CD14-positive monocyte (primary cell): ENCODE measurements around the gene KRTAP4-7. TPM values are rescaled to one million over a fixed set of nuclear protein-coding genes. Genes with fewer than 3 reads are reported as not detected.

Experiments used
- DNase-seq, 3 donors: peaks; one replicate each; pipeline ENCODE4 v3.0.0-alpha.2; 2011 to 2022
- H2AFZ ChIP-seq: 2 replicates; pipeline ENCODE4 v1.6.0; 2012; ENCODE audit warnings: mild to moderate bottlenecking, low read depth, low read length, inconsistent platforms; ENCODE audit not compliant: insufficient read depth, poor library complexity, severe bottlenecking
- H3K27ac ChIP-seq, 2 donors: 1 replicate in 1 of 2; 2 replicates in 1 of 2; pipeline ENCODE4 v1.5.1; 2012 to 2013; ENCODE audit warnings: low read length in 2 of 2, control low read depth in 1 of 2, inconsistent platforms in 1 of 2, low read depth in 1 of 2, mild to moderate bottlenecking in 1 of 2
- H3K27me3 ChIP-seq, 2 donors: one replicate each; pipeline versions ENCODE4 v1.6.0 to v1.6.1; 2011 to 2013; ENCODE audit warnings: low read length in 2 of 2; ENCODE audit not compliant: control insufficient read depth in 2 of 2, insufficient read depth in 2 of 2
- H3K36me3 ChIP-seq, 2 donors: replicated peaks in 1 of 2; 1 replicate in 1 of 2; 2 replicates in 1 of 2; pipeline versions ENCODE4 v1.5.1 to v1.6.1; 2012 to 2013; ENCODE audit warnings: low read length in 2 of 2, control low read depth in 1 of 2, inconsistent platforms in 1 of 2, mild to moderate bottlenecking in 1 of 2; ENCODE audit not compliant: insufficient read depth in 2 of 2, control insufficient read depth in 1 of 2
- H3K4me1 ChIP-seq, 2 donors: 1 replicate in 1 of 2; 2 replicates in 1 of 2; pipeline versions ENCODE4 v1.5.1 to v1.6.1; 2012 to 2013; ENCODE audit warnings: low read length in 2 of 2, control low read depth in 1 of 2, inconsistent platforms in 1 of 2, mild to moderate bottlenecking in 1 of 2, moderate library complexity in 1 of 2; ENCODE audit not compliant: insufficient read depth in 2 of 2, control insufficient read depth in 1 of 2
- H3K4me2 ChIP-seq: replicated peaks from 2 replicates; pipeline ENCODE3; 2012; ENCODE audit warnings: low read length, moderate library complexity, mild to moderate bottlenecking; ENCODE audit not compliant: poor library complexity, severe bottlenecking; ENCODE audit errors: extremely low read depth
- H3K4me3 ChIP-seq, 3 experiments: fragments of 200-600 bp in 1 of 3; sonication (generic) in 1 of 3; replicated peaks in 1 of 3; 1 replicate in 2 of 3; 2 replicates in 1 of 3; pipeline ENCODE4 v1.5.1; 2011 to 2013; ENCODE audit warnings: low read length in 3 of 3, mild to moderate bottlenecking in 3 of 3, control low read depth in 2 of 3, low read depth in 2 of 3, inconsistent platforms in 1 of 3, moderate library complexity in 1 of 3
- H3K79me2 ChIP-seq: 2 replicates; pipeline ENCODE4 v1.6.0; 2012; ENCODE audit warnings: mild to moderate bottlenecking, control low read depth, inconsistent platforms, low read length, moderate library complexity; ENCODE audit not compliant: insufficient read depth
- H3K9ac ChIP-seq: 2 replicates; pipeline ENCODE4 v1.6.0; 2017; ENCODE audit warnings: low read length, mild to moderate bottlenecking; ENCODE audit not compliant: insufficient read depth, poor library complexity, severe bottlenecking
- H3K9me3 ChIP-seq, 2 donors: replicated peaks in 1 of 2; 1 replicate in 1 of 2; 2 replicates in 1 of 2; pipeline versions ENCODE4 v1.5.1 to v1.6.1; 2012 to 2013; ENCODE audit warnings: low read length in 2 of 2, control low read depth in 1 of 2; ENCODE audit not compliant: control insufficient read depth in 1 of 2, insufficient read depth in 1 of 2
- H4K20me1 ChIP-seq: 2 replicates; pipeline ENCODE4 v1.6.0; 2012; ENCODE audit warnings: mild to moderate bottlenecking, low read length, control low read depth, moderate library complexity; ENCODE audit not compliant: insufficient read depth
- H3K27ac Mint-ChIP-seq, 7 donors: one replicate each; pipeline ENCODE4 v1.8.0; 2020; ENCODE audit warnings: mild to moderate bottlenecking in 7 of 7, mixed read lengths in 7 of 7, moderate library complexity in 6 of 7, inconsistent platforms in 2 of 7
- H3K27me3 Mint-ChIP-seq, 3 donors: one replicate each; pipeline ENCODE4 v1.8.0; 2021 to 2022; ENCODE audit warnings: low read depth in 3 of 3, mild to moderate bottlenecking in 3 of 3, mixed read lengths in 3 of 3, moderate library complexity in 3 of 3, inconsistent platforms in 1 of 3
- H3K36me3 Mint-ChIP-seq, 2 donors: one replicate each; pipeline ENCODE4 v1.8.0; 2020; ENCODE audit warnings: mixed read lengths in 2 of 2, inconsistent platforms in 1 of 2, mild to moderate bottlenecking in 1 of 2
- H3K4me1 Mint-ChIP-seq: one replicate; pipeline ENCODE4 v1.8.0; 2020; ENCODE audit warnings: mild to moderate bottlenecking, mixed read lengths
- H3K4me3 Mint-ChIP-seq, 2 donors: one replicate each; pipeline ENCODE4 v1.8.0; 2020; ENCODE audit warnings: mild to moderate bottlenecking in 2 of 2, mixed read lengths in 2 of 2, moderate library complexity in 1 of 2
- H3K9me3 Mint-ChIP-seq, 7 donors: one replicate each; pipeline ENCODE4 v1.8.0; 2020 to 2022; ENCODE audit warnings: mixed read lengths in 7 of 7, mild to moderate bottlenecking in 6 of 7, moderate library complexity in 6 of 7, inconsistent platforms in 2 of 7
- WGBS: methylation state at CpG from one replicate; pipeline ENCODE4 v1.1.5; 2013; ENCODE audit warnings: missing lambda C conversion rate; ENCODE audit not compliant: insufficient coverage; 5-methylcytosine and 5-hydroxymethylcytosine counted together
- intact Hi-C, 2 donors: fragments of 100-400 bp; cut with micrococcal nuclease; formaldehyde crosslinking; loops; one replicate each; pipeline versions ENCODE4 v1.15.0 to v1.15.1; 2023
- polyA plus RNA-seq, 3 donors: library from polyadenylated mRNA; depleted of rRNA in 1 of 3; unstranded in 2 of 3; stranded (reverse) in 1 of 3; fragments of 300-500 nt in 2 of 3; fragments of >200 nt in 1 of 3; fragmentation: Illumina TruSeq in 2 of 3; gene quantifications; 1 replicate in 2 of 3; 2 replicates in 1 of 3; pipeline ENCODE4 v1.2.3, GENCODE V29; 2012 to 2021
- TF ChIP-seq, protein P1 (sequence below): fragments of 200-600 bp; IDR thresholded peaks from one replicate; pipeline ENCODE4 v1.8.0; 2022; ENCODE audit warnings: antibody characterized with exemption, mild to moderate bottlenecking

The KRTAP4-7 gene
- polyA plus RNA-seq, 3 donors = not detected

DNA sequence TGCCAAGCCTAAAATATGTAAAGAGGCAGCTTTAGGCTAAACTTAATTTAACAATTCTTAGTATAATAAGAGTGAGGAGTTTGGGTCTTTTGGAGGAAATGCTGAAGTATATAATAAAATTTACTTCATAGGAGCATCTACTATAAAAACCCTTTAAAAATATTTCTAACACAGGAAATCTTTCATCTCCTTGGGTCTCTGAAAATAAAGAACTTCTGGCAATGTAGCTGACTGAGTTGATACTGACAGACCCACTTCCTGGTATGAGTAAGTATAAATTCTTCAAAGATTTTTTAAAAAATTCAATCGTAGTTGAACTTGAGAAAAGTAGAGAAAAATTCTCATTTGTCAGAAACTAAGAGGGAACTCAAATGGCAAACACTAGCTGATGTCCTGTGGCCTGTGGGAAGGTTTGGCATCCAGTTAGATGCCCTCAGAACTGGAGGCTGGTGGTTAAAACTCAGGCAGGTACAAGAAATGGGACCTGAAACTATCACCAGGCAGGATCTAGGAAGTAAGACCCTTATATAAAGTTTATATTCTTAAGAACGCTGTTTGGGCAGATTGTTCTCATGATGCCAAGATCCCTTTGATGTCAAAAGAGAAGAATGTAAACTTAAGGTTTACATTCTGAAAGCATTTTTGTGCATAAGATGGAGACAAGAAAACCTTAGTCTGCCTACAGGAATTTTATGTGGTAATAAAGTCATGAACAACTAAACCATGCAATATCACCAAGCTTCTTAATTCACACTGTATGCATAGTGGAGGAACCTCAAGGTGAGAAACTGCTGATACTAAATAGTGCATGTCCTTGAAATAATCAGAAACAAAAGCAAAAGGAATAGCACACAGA lies 50.2 kb downstream of the KRTAP4-7 start:
- no peak overlapping the region for H3K27ac ChIP-seq
- Mint-ChIP-seq H3K36me3 (no peaks in the 10 kb centered on the region), H3K27ac (no peak overlapping the region), H3K27me3 (no peaks in the 10 kb centered on the region), H3K4me1 (no peaks in the 10 kb centered on the region), H3K4me3 (no peak overlapping the region), H3K9me3 (peaks cover 0 to 9% (median 4%) of the 10 kb centered on the region in 7 donors)
- no peak overlapping the region for H3K4me3 ChIP-seq
- no peaks in the 10 kb centered on the region for H3K27me3 ChIP-seq
- no peak overlapping the region for H2AFZ ChIP-seq
- no peak for DNase-seq
- intact Hi-C loops = no loop called here
- H3K4me2 ChIP-seq = no peak overlapping the region
- no peaks in the 10 kb centered on the region for H4K20me1 ChIP-seq
- H3K9me3 ChIP-seq = no peaks in the 10 kb centered on the region
- no peaks in the 10 kb centered on the region for H3K36me3 ChIP-seq
- H3K79me2 ChIP-seq = no peaks in the 10 kb centered on the region
- TF ChIP-seq, protein P1, sequence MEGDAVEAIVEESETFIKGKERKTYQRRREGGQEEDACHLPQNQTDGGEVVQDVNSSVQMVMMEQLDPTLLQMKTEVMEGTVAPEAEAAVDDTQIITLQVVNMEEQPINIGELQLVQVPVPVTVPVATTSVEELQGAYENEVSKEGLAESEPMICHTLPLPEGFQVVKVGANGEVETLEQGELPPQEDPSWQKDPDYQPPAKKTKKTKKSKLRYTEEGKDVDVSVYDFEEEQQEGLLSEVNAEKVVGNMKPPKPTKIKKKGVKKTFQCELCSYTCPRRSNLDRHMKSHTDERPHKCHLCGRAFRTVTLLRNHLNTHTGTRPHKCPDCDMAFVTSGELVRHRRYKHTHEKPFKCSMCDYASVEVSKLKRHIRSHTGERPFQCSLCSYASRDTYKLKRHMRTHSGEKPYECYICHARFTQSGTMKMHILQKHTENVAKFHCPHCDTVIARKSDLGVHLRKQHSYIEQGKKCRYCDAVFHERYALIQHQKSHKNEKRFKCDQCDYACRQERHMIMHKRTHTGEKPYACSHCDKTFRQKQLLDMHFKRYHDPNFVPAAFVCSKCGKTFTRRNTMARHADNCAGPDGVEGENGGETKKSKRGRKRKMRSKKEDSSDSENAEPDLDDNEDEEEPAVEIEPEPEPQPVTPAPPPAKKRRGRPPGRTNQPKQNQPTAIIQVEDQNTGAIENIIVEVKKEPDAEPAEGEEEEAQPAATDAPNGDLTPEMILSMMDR = no peak
- no CpG with 5 or more reads among the region's 2 CpGs for WGBS
- H3K9ac ChIP-seq = no peak overlapping the region
- H3K4me1 ChIP-seq = no peaks in the 10 kb centered on the region

Other genes with a start within 250 kb of the KRTAP4-7 start
- not detected for gene KRT12, start 216.9 kb upstream of the KRTAP4-7 start, polyA plus RNA-seq
- gene KRT20, start 198.9 kb upstream of the KRTAP4-7 start, polyA plus RNA-seq = not detected
- 1 to 10 TPM; 1.7 to 7.6 (median 3.6) TPM for gene KRT23, start 146.5 kb upstream of the KRTAP4-7 start, polyA plus RNA-seq
- gene KRT39, start 117.2 kb upstream of the KRTAP4-7 start, polyA plus RNA-seq = not detected
- not detected for gene KRT40, start 99.8 kb upstream of the KRTAP4-7 start, polyA plus RNA-seq
- not detected for gene KRTAP3-3, start 90.0 kb upstream of the KRTAP4-7 start, polyA plus RNA-seq
- not detected for gene KRTAP3-2, start 84.2 kb upstream of the KRTAP4-7 start, polyA plus RNA-seq
- not detected for gene KRTAP3-1, start 75.0 kb upstream of the KRTAP4-7 start, polyA plus RNA-seq
- not detected for gene KRTAP1-5, start 56.9 kb upstream of the KRTAP4-7 start, polyA plus RNA-seq
- not detected for gene KRTAP1-4, start 54.0 kb upstream of the KRTAP4-7 start, polyA plus RNA-seq
- not detected for gene KRTAP1-3, start 49.3 kb upstream of the KRTAP4-7 start, polyA plus RNA-seq
- gene KRTAP1-1, start 42.7 kb upstream of the KRTAP4-7 start, polyA plus RNA-seq = not detected
- not detected for gene KRTAP2-1, start 36.8 kb upstream of the KRTAP4-7 start, polyA plus RNA-seq
- not detected for gene KRTAP2-2, start 28.9 kb upstream of the KRTAP4-7 start, polyA plus RNA-seq
- not detected for gene KRTAP2-3, start 24.0 kb upstream of the KRTAP4-7 start, polyA plus RNA-seq
- gene KRTAP2-4, start 18.3 kb upstream of the KRTAP4-7 start, polyA plus RNA-seq = not detected
- gene KRTAP4-8, start 14.0 kb downstream of the KRTAP4-7 start, polyA plus RNA-seq = not detected
- not detected for gene KRTAP4-16, start 18.1 kb downstream of the KRTAP4-7 start, polyA plus RNA-seq
- not detected for gene KRTAP4-9, start 21.2 kb downstream of the KRTAP4-7 start, polyA plus RNA-seq
- not detected for gene KRTAP4-11, start 34.2 kb downstream of the KRTAP4-7 start, polyA plus RNA-seq
- gene KRTAP4-12, start 40.0 kb downstream of the KRTAP4-7 start, polyA plus RNA-seq = not detected
- gene KRTAP4-6, start 56.4 kb downstream of the KRTAP4-7 start, polyA plus RNA-seq = not detected
- gene KRTAP4-5, start 65.7 kb downstream of the KRTAP4-7 start, polyA plus RNA-seq = not detected
- gene KRTAP4-4, start 76.6 kb downstream of the KRTAP4-7 start, polyA plus RNA-seq = not detected
- not detected for gene KRTAP4-3, start 84.1 kb downstream of the KRTAP4-7 start, polyA plus RNA-seq
- not detected for gene KRTAP4-2, start 94.1 kb downstream of the KRTAP4-7 start, polyA plus RNA-seq
- not detected for gene KRTAP4-1, start 100.8 kb downstream of the KRTAP4-7 start, polyA plus RNA-seq
- not detected for gene KRTAP9-1, start 105.7 kb downstream of the KRTAP4-7 start, polyA plus RNA-seq
- not detected for gene KRTAP9-2, start 142.5 kb downstream of the KRTAP4-7 start, polyA plus RNA-seq
- not detected for gene KRTAP9-3, start 148.3 kb downstream of the KRTAP4-7 start, polyA plus RNA-seq
- gene KRTAP9-8, start 153.8 kb downstream of the KRTAP4-7 start, polyA plus RNA-seq = not detected
- not detected for gene KRTAP9-4, start 165.5 kb downstream of the KRTAP4-7 start, polyA plus RNA-seq
- not detected for gene KRTAP9-9, start 171.2 kb downstream of the KRTAP4-7 start, polyA plus RNA-seq
- gene KRTAP9-6, start 181.2 kb downstream of the KRTAP4-7 start, polyA plus RNA-seq = not detected
- gene KRTAP9-7, start 191.5 kb downstream of the KRTAP4-7 start, polyA plus RNA-seq = not detected
- gene KRTAP29-1, start 218.7 kb downstream of the KRTAP4-7 start, polyA plus RNA-seq = not detected
- gene KRTAP16-1, start 225.2 kb downstream of the KRTAP4-7 start, polyA plus RNA-seq = not detected
- gene KRTAP17-1, start 231.6 kb downstream of the KRTAP4-7 start, polyA plus RNA-seq = not detected